SK-N-SH treated with all-trans-retinoic acid at 6 μM for 48 hours (cell line): ENCODE measurements around the gene ITCH.

Source experiments
- ARNTL ChIP-seq: fragments of 450-650 bp; formaldehyde crosslinking; IDR thresholded peaks from 2 replicates; pipeline ENCODE4 v1.5.0; 2020; ENCODE audit warnings: low read depth, mild to moderate bottlenecking, moderate library complexity, borderline replicate concordance
- BACH2 ChIP-seq: fragments of 250-450 bp; sonication (Bioruptor Pico); IDR thresholded peaks from 2 replicates; pipeline ENCODE4 v1.9.0; 2021; ENCODE audit warnings: mild to moderate bottlenecking, borderline replicate concordance
- CSDC2 ChIP-seq: fragments of 250-450 bp; sonication (Bioruptor Pico); IDR thresholded peaks from 2 replicates; pipeline ENCODE4 v1.5.0; 2020; ENCODE audit warnings: mild to moderate bottlenecking, moderate library complexity
- ESRRG ChIP-seq: fragments of 250-450 bp; sonication (Bioruptor Pico); IDR thresholded peaks from 2 replicates; pipeline ENCODE4 v1.6.1; 2021; ENCODE audit warnings: mild to moderate bottlenecking
- RARB ChIP-seq: fragments of 250-450 bp; sonication (Bioruptor Pico); IDR thresholded peaks from 2 replicates; pipeline ENCODE4 v1.8.0; 2021; ENCODE audit warnings: mild to moderate bottlenecking, moderate library complexity
- TCF4 ChIP-seq: fragments of 250-450 bp; sonication (Bioruptor Pico); IDR thresholded peaks from 2 replicates; pipeline ENCODE4 v1.8.0; 2021; ENCODE audit warnings: mild to moderate bottlenecking, moderate library complexity, borderline replicate concordance
- TOX ChIP-seq: fragments of 250-450 bp; sonication (Bioruptor Pico); IDR thresholded peaks from 2 replicates; pipeline ENCODE4 v1.8.0; 2021; ENCODE audit warnings: mild to moderate bottlenecking, moderate library complexity, borderline replicate concordance
- TSHZ2 ChIP-seq: fragments of 250-450 bp; sonication (Bioruptor Pico); IDR thresholded peaks from 2 replicates; pipeline ENCODE4 v1.5.0; 2020; ENCODE audit warnings: mild to moderate bottlenecking, moderate library complexity
- ZC3H10 ChIP-seq: fragments of 250-450 bp; sonication (Bioruptor Pico); IDR thresholded peaks from 2 replicates; pipeline ENCODE4 v1.5.1; 2021; ENCODE audit warnings: mild to moderate bottlenecking, moderate library complexity
- ZFP3 ChIP-seq: fragments of 250-450 bp; sonication (Bioruptor Pico); IDR thresholded peaks from 2 replicates; pipeline ENCODE4 v1.5.0; 2020; ENCODE audit warnings: mild to moderate bottlenecking, moderate library complexity
- ZFP30 ChIP-seq: fragments of 450-650 bp; formaldehyde crosslinking; IDR thresholded peaks from 2 replicates; pipeline ENCODE4 v1.5.0; 2022; ENCODE audit warnings: mild to moderate bottlenecking, moderate library complexity
- ZNF8 ChIP-seq: fragments of 450-650 bp; formaldehyde crosslinking; IDR thresholded peaks from 2 replicates; pipeline ENCODE4 v1.5.0; 2020; ENCODE audit warnings: mild to moderate bottlenecking, moderate library complexity
- TF ChIP-seq, protein P1 (sequence below): fragments of 250-450 bp; sonication (Bioruptor Pico); IDR thresholded peaks from 2 replicates; pipeline ENCODE4 v1.8.0; 2020; ENCODE audit warnings: mild to moderate bottlenecking, moderate library complexity, borderline replicate concordance
- TF ChIP-seq, protein P2 (sequence below): fragments of 250-450 bp; sonication (Bioruptor Pico); IDR thresholded peaks from 2 replicates; pipeline ENCODE4 v1.5.1; 2020; ENCODE audit warnings: low read depth, mild to moderate bottlenecking, moderate library complexity

GRCh38 chr20:34403908-34404307, 40.8 kb downstream of the ITCH start:
- TF ChIP-seq, protein P1, sequence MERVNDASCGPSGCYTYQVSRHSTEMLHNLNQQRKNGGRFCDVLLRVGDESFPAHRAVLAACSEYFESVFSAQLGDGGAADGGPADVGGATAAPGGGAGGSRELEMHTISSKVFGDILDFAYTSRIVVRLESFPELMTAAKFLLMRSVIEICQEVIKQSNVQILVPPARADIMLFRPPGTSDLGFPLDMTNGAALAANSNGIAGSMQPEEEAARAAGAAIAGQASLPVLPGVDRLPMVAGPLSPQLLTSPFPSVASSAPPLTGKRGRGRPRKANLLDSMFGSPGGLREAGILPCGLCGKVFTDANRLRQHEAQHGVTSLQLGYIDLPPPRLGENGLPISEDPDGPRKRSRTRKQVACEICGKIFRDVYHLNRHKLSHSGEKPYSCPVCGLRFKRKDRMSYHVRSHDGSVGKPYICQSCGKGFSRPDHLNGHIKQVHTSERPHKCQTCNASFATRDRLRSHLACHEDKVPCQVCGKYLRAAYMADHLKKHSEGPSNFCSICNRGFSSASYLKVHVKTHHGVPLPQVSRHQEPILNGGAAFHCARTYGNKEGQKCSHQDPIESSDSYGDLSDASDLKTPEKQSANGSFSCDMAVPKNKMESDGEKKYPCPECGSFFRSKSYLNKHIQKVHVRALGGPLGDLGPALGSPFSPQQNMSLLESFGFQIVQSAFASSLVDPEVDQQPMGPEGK (CRISPR knock-in tag) = no peak
- TF ChIP-seq ARNTL (CRISPR knock-in tag) (no peak), CSDC2 (no peak), TOX (CRISPR knock-in tag) (no peak), ZFP30 (CRISPR knock-in tag) (no peak), RARB (CRISPR knock-in tag) (no peak), BACH2 (no peak), ZFP3 (CRISPR knock-in tag) (no peak), TCF4 (CRISPR knock-in tag) (no peak), TSHZ2 (CRISPR knock-in tag) (no peak), ZC3H10 (CRISPR knock-in tag) (no peak), ZNF8 (CRISPR knock-in tag) (no peak), ESRRG (CRISPR knock-in tag) (no peak)
- TF ChIP-seq, protein P2, sequence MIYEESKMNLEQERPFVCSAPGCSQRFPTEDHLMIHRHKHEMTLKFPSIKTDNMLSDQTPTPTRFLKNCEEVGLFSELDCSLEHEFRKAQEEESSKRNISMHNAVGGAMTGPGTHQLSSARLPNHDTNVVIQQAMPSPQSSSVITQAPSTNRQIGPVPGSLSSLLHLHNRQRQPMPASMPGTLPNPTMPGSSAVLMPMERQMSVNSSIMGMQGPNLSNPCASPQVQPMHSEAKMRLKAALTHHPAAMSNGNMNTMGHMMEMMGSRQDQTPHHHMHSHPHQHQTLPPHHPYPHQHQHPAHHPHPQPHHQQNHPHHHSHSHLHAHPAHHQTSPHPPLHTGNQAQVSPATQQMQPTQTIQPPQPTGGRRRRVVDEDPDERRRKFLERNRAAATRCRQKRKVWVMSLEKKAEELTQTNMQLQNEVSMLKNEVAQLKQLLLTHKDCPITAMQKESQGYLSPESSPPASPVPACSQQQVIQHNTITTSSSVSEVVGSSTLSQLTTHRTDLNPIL (CRISPR knock-in tag) = no peak
